ENCODE data around the gene CLEC19A. TPM values are rescaled to one million over a fixed set of nuclear protein-coding genes. Genes with fewer than 3 reads are reported as not detected.

Gene CLEC19A
- total RNA-seq, 2 donors from 2014 or later = not detected

DNA sequence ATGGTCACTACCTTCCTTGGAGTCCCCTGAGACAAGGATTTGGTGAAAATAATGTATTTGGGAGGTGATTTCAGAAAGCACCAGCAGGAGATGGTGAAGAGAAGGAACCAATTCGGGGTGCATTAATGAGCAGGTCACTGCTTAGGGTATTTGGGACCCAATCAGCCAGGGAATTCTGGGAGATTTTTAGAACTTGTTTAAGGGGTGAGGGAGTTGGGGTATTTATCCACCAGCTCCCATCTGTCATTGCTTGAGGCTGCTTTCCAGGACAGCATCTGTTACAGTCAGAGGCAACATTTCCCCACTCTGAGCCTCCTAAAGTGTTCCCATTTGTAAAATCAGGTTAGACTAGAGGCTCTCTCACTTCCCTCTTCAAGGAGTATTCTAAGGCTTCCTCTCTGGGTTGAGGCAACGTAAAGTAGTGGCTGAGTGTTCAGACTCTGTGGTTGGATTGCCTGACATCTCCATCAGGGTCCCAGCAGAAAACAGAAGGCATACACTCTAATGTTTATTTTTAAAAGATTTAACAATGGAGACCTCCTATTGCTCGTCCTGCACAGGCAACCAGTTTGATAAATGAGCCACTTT lies 60.9 kb downstream of the CLEC19A start:
- no peak overlapping the region for H3K27ac ChIP-seq
- H3K27me3 ChIP-seq = no peaks in the 10 kb centered on the region
- no peaks in the 10 kb centered on the region for H3K36me3 ChIP-seq
- TF ChIP-seq, protein P1, sequence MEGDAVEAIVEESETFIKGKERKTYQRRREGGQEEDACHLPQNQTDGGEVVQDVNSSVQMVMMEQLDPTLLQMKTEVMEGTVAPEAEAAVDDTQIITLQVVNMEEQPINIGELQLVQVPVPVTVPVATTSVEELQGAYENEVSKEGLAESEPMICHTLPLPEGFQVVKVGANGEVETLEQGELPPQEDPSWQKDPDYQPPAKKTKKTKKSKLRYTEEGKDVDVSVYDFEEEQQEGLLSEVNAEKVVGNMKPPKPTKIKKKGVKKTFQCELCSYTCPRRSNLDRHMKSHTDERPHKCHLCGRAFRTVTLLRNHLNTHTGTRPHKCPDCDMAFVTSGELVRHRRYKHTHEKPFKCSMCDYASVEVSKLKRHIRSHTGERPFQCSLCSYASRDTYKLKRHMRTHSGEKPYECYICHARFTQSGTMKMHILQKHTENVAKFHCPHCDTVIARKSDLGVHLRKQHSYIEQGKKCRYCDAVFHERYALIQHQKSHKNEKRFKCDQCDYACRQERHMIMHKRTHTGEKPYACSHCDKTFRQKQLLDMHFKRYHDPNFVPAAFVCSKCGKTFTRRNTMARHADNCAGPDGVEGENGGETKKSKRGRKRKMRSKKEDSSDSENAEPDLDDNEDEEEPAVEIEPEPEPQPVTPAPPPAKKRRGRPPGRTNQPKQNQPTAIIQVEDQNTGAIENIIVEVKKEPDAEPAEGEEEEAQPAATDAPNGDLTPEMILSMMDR (IDR thresholded peaks at IDR 0.05) = no peak
- no peak for DNase-seq (ENCODE audit: low spot score)
- no peaks in the 10 kb centered on the region for H3K9me3 ChIP-seq
- H3K4me1 ChIP-seq = no peaks in the 10 kb centered on the region
- H3K4me3 ChIP-seq = no peak overlapping the region

DNA sequence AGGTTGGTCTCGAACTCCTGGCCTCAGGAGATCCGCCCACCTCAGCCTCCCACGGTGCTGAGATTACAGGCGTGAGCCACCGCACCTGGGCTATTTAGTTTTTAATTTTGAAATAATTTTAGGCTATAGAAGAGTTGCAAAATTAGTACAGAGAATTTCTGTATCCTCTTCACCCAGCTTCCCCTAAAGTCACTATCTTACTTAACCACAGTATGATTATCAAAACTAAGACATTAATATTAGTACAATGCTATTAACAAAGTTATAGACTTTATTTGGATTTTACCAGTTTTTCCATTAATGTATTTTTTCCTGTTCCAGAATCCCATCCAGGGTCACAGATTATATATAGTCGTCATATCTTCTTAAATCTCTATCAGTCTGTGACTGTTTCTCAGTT lies 62.6 kb downstream of the CLEC19A start:
- Histone ChIP-seq H3K9me3 (no peaks in the 10 kb centered on the region), H3K4me3 (no peak overlapping the region), H3K27me3 (no peaks in the 10 kb centered on the region), H3K4me1 (no peaks in the 10 kb centered on the region), H3K36me3 (no peaks in the 10 kb centered on the region), H3K27ac (no peak overlapping the region)
- TF ChIP-seq, protein P1 (IDR thresholded peaks at IDR 0.05) = no peak
- DNase-seq (ENCODE audit: low spot score) = no peak

- no peaks in the 10 kb centered on the region for H3K9me3 ChIP-seq
- H3K27ac ChIP-seq = no peak overlapping the region
- no peaks in the 10 kb centered on the region for H3K4me1 ChIP-seq
Observed at GRCh38 chr16:19348578-19349315, 63.2 kb downstream of the CLEC19A start.

GRCh38 chr16:19354371-19354770 lies 68.8 kb downstream of the CLEC19A start:
- no peaks in the 10 kb centered on the region for H3K9me3 ChIP-seq
- no peak overlapping the region for H3K4me3 ChIP-seq
- no peaks in the 10 kb centered on the region for H3K36me3 ChIP-seq
- TF ChIP-seq, protein P1 (IDR thresholded peaks at IDR 0.05) = no peak
- DNase-seq (ENCODE audit: low spot score) = no peak
- no peak overlapping the region for H3K27ac ChIP-seq
- H3K4me1 ChIP-seq = no peaks in the 10 kb centered on the region
- H3K27me3 ChIP-seq = no peaks in the 10 kb centered on the region

More at GRCh38 chr16:19348578-19349315, 63.2 kb downstream of the CLEC19A start:
- no peak for DNase-seq (ENCODE audit: low spot score)
- no peaks in the 10 kb centered on the region for H3K36me3 ChIP-seq
- TF ChIP-seq, protein P1 (IDR thresholded peaks at IDR 0.05) = no peak
- no peaks in the 10 kb centered on the region for H3K27me3 ChIP-seq
- H3K4me3 ChIP-seq = no peak overlapping the region

- H3K9me3 ChIP-seq = no peaks in the 10 kb centered on the region
- TF ChIP-seq, protein P1 (IDR thresholded peaks at IDR 0.05) = no peak
Observed at GRCh38 chr16:19356024-19356952, 70.8 kb downstream of the CLEC19A start.

More at GRCh38 chr16:19356024-19356952, 70.8 kb downstream of the CLEC19A start:
- H3K27ac ChIP-seq = no peak overlapping the region
- no peaks in the 10 kb centered on the region for H3K27me3 ChIP-seq
- H3K4me3 ChIP-seq = no peak overlapping the region
- H3K4me1 ChIP-seq = no peaks in the 10 kb centered on the region
- H3K36me3 ChIP-seq = no peaks in the 10 kb centered on the region
- DNase-seq (ENCODE audit: low spot score) = no peak

Data from right atrium auricular region (tissue), 2 donors.